GM19328 (cell line): ENCODE results near the gene MDGA2.

ENCODE experiments used
- ATAC-seq: cut with Tn5 transposase; IDR thresholded peaks from one replicate; pipeline ENCODE4 v1.9.1; 2021; ENCODE audit warnings: mild to moderate bottlenecking, moderate library complexity; ENCODE audit not compliant: unreplicated experiment

Gene MDGA2

DNA sequence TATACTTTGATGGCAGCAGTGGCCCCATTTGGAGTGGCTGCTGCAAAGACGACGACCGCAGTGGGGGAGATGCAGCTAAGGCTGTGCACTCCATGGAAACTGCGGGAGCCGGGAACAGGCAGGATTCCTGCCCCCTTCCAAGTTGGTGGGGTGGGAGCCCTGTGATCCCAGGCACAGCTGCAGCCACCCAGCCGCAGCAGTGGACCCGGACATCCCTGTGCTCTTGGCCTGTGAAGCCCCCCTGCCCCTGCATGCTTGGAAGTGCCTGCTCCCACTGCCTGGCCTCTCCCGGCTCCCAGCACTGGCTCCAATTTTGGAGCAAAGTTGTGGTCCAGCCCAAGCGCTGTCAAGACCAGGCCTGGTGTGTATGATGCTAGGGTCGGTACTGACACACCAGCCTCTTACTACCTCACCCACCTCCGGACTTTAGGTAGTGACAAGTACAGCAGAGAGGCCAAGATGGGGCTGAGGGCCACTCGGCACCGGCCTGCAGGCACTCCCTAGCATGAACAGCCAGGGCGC is 521.1 kb downstream of the MDGA2 start:
- ATAC-seq, result no peak

DNA sequence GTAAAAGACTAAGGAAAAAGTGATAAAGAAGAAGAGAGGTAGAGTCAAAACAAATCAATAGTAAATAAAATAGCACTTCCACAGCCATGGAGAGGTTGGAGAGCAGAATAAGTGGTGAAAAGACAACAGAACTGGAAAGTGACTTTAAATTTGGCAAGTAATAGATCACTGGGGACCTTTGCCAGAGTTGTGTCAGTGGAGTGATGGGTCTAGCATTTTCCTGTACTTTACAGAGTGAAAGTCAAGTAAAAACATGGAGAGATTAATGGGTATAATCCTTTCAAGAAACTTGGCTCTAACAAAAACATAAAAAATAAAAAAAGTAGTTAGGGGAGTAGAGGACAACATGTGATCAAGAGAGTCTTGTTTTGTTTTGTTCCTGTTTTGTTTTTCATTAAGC is 521.7 kb downstream of the MDGA2 start:
- ATAC-seq, result no peak

- ATAC-seq, result no peak
These were observed 525.1 kb downstream of the MDGA2 start for GRCh38 chr14:47150267-47150666.

GRCh38 chr14:47149326-47149725 is 526.1 kb downstream of the MDGA2 start:
- ATAC-seq, result no peak

DNA sequence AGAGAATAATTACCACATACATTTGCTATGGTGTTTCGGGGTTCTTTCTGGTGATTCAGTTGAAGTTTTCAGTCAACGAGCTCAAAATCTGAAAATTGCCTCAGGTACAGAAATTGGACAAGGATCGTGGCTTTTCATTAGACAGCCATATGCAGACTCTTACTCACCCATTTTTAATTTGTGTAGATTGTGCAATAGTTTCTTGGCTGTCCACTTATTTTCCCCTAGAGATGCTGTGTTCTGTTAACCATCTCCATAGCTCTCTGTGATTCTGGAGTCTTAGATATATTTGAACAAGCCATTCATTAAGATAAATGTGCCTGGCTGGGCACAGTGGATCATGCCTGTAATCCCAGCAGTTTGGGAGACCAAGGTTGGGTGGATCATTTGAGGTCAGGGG is 526.7 kb downstream of the MDGA2 start:
- ATAC-seq, result no peak

- no peak for ATAC-seq
These were observed 554.8 kb downstream of the MDGA2 start for GRCh38 chr14:47120645-47121044.

DNA sequence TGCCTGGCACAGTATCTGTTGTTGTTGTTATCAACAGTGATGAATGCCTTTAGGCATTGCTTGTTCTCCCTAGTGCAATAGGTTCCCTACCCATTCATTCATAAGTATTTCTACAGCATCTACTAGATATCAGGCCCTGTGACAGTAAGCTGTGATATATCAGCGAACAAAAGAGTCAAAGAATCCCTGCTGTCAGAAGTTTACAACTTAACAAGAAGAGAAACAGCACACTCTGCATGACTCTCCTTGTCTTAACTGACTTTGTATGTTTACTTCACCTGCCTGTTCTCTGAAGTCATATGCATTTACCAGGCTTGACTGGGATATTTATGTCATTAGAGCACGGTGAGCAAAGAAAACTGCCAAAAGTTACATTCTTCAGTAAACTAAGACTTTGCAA is 571.6 kb downstream of the MDGA2 start:
- no peak for ATAC-seq

GRCh38 chr14:47102472-47102871 is 572.9 kb downstream of the MDGA2 start:
- no peak for ATAC-seq

DNA sequence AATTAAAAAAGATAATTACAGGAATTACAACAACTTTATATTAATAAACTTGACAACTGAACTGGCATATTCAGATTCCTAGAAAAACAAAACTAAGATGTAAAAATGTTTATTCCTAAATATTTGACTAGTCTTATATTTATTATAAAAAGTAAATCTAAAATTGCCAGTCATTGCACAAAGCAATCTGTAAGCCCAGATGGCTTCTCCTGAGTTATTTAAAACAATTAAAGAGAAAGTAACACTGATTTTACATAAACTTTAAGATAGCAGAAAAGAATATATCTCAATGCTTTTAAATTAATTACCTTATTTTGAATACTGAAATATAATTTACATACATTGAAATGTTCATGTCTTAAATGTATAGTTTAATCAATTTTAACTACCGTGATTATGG is 589.7 kb downstream of the MDGA2 start:
- no peak for ATAC-seq

DNA sequence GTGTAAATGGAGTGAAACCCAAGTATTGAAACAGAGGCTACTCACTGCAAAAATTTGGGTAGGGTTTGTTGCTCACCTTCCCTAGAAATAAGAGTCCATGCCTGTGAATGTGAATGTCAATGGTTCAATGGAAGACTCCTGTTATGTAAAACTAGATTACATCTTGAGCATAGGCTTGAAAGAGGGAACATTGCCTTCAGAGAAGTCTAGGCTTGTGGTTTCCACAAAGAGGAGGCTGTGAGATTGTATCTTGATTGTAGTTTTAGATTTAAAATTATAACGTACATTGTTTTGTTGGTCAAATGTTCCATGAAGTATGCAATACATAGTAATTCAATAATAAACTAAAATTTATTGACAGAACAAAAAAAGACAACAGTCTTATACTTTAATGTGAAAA is 610.1 kb downstream of the MDGA2 start:
- ATAC-seq, result no peak

DNA sequence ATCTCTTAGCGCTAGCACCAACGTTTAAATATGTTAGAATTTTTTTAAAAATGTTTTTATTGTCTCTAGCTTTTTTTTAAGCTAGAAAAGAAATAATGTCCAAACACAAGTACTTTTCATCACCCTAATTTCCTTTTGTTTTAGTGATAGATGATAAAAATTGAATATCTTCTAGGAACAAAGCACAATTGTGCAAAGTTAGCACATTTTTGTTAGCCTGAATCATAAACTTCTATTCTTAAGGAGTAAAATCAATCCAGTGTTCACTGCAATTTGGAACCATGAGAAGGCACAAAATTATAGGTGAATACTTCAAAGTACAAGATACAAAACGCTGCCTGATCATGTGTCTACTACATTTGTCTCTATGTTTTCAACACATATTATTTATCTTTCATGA is 615.4 kb downstream of the MDGA2 start:
- no peak for ATAC-seq

DNA sequence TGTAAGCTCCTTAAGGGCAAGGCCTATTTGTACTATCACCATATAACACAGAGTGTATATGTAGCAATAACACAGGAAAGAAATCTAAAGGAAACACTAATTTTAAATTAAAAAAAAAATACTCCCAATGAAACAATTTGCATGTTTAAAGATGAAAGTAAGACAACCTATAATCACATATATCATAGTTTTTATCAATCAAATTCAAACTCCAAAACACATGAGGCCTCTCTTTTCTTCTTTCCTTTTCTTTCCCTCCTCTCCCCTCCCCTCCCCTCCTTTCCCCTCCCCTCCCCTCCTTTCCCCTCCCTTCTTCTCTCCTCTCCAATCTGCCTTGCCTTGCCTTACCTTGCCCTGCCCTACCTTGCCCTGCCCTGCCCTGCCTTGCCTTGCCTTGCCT is 618.0 kb downstream of the MDGA2 start:
- ATAC-seq, result no peak

- ATAC-seq, result no peak
These were observed 630.6 kb downstream of the MDGA2 start for GRCh38 chr14:47044841-47045240.

- ATAC-seq, result no peak
These were observed 634.9 kb downstream of the MDGA2 start for GRCh38 chr14:47040550-47040949.

DNA sequence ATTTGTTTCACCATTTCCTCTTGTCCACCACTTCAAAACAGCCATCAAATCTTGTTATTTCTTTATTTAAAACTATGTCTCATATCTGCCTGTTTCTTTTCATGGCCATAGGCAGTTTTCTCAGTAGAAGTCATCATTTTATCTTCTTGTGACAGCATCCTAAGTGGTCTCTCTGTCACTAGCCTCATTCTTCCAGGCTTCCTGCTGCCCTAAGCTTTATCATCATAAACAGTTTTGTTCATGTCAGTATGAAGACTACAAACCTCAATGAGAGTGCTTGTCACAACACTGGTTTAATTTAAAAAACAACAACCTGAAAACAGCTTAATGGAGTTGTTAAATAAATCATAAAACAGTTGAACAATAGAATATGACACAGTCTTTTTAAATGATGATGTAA is 636.1 kb downstream of the MDGA2 start:
- no peak for ATAC-seq

GRCh38 chr14:47022721-47023120 is 652.7 kb downstream of the MDGA2 start:
- no peak for ATAC-seq

DNA sequence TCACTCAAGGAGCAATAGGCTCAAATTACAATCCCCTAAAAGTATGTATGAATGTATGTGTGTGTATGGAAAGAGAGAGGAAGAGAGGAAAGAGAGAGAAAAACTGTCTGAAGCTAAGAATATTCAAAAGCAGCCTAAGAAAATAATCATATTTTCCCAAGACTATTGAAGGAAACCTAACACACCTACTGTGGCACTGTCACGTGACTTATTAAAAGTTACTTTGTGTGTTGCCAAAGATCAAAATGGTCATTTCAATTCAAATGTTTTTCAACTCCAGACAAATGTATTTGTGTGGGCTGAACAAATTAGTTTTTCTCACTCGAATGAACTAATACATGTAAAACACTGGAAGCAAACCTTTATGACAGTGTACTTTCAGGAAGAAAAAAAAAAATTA is 654.9 kb downstream of the MDGA2 start:
- ATAC-seq, result no peak

- no peak for ATAC-seq
These were observed 662.7 kb downstream of the MDGA2 start for GRCh38 chr14:47012533-47013280.

- ATAC-seq, result no peak
These were observed 665.8 kb downstream of the MDGA2 start for GRCh38 chr14:47009615-47010014.

DNA sequence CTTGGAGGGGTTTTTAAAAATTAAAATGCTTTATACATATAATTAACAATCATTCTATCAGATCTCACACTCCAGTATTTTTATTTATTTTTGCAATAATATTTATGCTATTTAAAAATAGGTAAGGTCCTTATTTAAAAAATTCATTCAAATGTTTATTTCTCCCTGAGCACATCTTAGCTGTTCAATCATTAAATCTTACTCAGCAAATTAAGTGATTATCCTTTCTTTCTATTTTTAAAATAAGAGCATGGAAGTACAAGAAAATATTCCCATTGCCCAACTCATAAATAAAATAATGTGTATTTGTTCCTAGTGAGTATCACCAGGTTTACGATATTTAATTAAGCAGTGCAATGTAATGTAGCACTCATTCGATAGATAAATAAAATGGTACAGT is 666.7 kb downstream of the MDGA2 start:
- no peak for ATAC-seq

DNA sequence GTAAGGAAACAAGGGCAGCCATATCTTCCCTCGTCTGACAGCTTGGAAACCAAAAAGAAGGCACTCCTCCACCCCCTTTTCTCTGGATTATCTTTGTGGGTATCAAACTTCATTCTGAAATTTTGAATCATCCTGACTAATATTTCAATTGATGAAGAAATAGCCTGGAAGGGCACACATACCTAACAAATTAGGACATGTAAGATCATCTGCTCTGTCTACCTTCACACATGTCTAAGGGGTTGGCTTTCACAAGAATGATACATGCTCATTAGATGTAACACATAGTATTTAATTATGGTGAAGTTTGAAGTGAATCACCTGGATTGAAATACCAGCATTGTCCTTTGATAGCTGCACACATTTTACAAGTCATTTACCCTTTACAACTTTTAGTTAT is 675.7 kb downstream of the MDGA2 start:
- no peak for ATAC-seq

- no peak for ATAC-seq
These were observed 685.8 kb downstream of the MDGA2 start for GRCh38 chr14:46989566-46989965.

DNA sequence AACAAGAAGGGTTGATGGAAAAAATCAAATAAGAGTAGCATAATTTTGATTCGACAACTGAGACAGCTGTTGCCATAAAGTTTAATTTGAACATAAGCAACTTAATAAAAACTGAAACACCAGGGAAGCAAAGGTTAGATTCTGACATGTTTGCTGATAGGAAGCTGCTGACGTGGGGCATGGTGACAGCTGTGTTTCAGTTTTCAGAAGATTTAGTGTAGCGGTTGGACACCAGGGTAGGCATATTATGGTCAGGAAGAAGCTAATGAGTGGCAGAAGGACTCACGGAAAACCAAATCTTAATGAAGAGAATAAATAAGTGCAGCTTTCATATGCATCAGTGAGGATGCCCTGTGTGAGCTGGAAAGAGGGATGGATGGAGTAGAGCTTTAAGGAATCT is 687.1 kb downstream of the MDGA2 start:
- no peak for ATAC-seq
